Mesothelial cell of epicardium (in vitro differentiated cells): ENCODE data around the gene UPK1B. TPM values are rescaled to one million over a fixed set of nuclear protein-coding genes. Genes with fewer than 3 reads are reported as not detected.
"Not testable (repeated sequence)": the region's sequence is repeated elsewhere in the genome, so short reads cannot be mapped to it uniquely, and the experiment has no call there.

Source experiments
- DNase-seq, 2 experiments: peaks; one replicate each; pipeline ENCODE4 v3.0.0; 2021; ENCODE audit warnings: low spot score in 2 of 2; ENCODE audit not compliant: unreplicated experiment in 2 of 2
- H3K27ac Mint-ChIP-seq: 2 replicates; pipeline ENCODE4 v1.8.0; 2021; ENCODE audit warnings: mixed read lengths
- H3K27me3 Mint-ChIP-seq: 2 replicates; pipeline ENCODE4 v1.8.0; 2021; ENCODE audit warnings: low read depth, mixed read lengths
- H3K36me3 Mint-ChIP-seq: 2 replicates; pipeline ENCODE4 v1.8.0; 2021; ENCODE audit warnings: mixed read lengths
- H3K4me1 Mint-ChIP-seq: 2 replicates; pipeline ENCODE4 v1.8.0; 2021; ENCODE audit warnings: mixed read lengths
- H3K4me3 Mint-ChIP-seq: 2 replicates; pipeline ENCODE4 v1.8.0; 2021; ENCODE audit warnings: mild to moderate bottlenecking, moderate library complexity, mixed read lengths
- H3K9me3 Mint-ChIP-seq: 2 replicates; pipeline ENCODE4 v1.8.0; 2021; ENCODE audit warnings: mixed read lengths
- CTCF ChIP-seq: fragments of 200-600 bp; sonication (generic); IDR thresholded peaks from one replicate; pipeline ENCODE4 v1.5.0; 2021; ENCODE audit warnings: antibody characterized with exemption; ENCODE audit not compliant: unreplicated experiment
- total RNA-seq: library from RNA; stranded (reverse); gene quantifications from 3 replicates; pipeline ENCODE4 v1.2.1, GENCODE V29; 2021

The UPK1B gene
- total RNA-seq, 1 donor from 2014 or later, result 0.47 TPM

- Mint-ChIP-seq H3K36me3 (peaks cover 8% of the 10 kb centered on the region), H3K27ac (peak within 1 kb of the TSS; percentile 87), H3K4me1 (peaks cover 18% of the 10 kb centered on the region), H3K9me3 (no peaks in the 10 kb centered on the region), H3K27me3 (no peaks in the 10 kb centered on the region), H3K4me3 (peak within 1 kb of the TSS; percentile 72)
- DNase-seq, result peak; percentile 65 to 83
- no peak for TF ChIP-seq CTCF
These were observed 67.4 kb downstream of the UPK1B start, which contains the start of gene B4GALT4 for GRCh38 chr3:119240591-119241434. TSS of gene B4GALT4 (minus strand) at chr3:119240878. CDS start at chr3:119230099, 10,779 bp downstream.

- DNase-seq, H3K27ac Mint-ChIP-seq, H3K9me3 Mint-ChIP-seq, H3K4me3 Mint-ChIP-seq, H3K27me3 Mint-ChIP-seq, H3K36me3 Mint-ChIP-seq: not testable (repeated sequence)
- H3K4me1 Mint-ChIP-seq, result peaks cover 16% of the 10 kb centered on the region
These were observed 69.1 kb downstream of the UPK1B start for GRCh38 chr3:119242387-119243057.

DNA sequence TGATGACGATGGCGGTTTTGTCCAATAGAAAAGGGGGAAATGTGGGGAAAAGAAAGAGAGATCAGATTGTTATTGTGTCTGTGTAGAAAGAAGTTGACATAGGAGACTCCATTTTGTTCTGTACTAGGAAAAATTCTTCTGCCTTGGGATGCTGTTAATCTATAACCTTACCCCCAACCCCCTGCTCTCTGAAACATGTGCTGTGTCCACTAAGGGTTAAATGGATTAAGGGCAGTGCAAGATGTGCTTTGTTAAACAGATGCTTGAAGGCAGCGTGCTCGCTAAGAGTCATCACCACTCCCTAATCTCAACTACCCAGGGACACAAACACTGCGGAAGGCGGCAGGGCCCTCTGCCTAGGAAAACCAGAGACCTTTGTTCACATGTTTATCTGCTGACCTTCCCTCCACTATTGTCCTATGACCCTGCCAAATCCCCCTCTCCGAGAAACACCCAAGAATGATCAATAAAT, 69.7 kb downstream of the UPK1B start:
- H3K27me3 Mint-ChIP-seq, H3K36me3 Mint-ChIP-seq, DNase-seq, H3K4me3 Mint-ChIP-seq, H3K27ac Mint-ChIP-seq: not testable (repeated sequence)
- H3K9me3 Mint-ChIP-seq, result peaks cover 10% of the 10 kb centered on the region
- H3K4me1 Mint-ChIP-seq, result peaks cover 16% of the 10 kb centered on the region

DNA sequence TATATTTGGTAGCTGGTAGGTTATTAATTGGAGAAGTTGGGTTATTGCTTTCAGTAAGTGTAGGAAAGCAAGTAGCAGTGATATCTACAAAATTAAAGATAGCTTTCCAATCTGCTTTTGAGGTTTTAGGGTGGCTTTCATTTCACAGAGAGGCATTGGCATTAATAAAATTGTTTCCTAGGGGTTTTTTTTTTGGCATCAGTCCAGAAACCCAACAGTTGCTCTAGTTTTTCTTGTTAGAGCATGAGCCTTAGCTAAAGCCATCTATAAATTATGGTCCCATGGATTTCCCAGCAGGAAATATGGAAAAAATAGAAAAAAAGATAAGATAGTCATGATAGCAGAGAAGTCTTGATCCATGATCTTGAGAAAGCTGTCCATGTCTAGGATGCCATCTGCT, 70.3 kb downstream of the UPK1B start:
- no peaks in the 10 kb centered on the region for H3K27me3 Mint-ChIP-seq
- no peak for DNase-seq
- H3K27ac Mint-ChIP-seq, result no peak overlapping the region
- no peak for TF ChIP-seq CTCF
- H3K4me1 Mint-ChIP-seq, result peaks cover 16% of the 10 kb centered on the region
- no peak overlapping the region for H3K4me3 Mint-ChIP-seq
- H3K9me3 Mint-ChIP-seq, result peaks cover 13% of the 10 kb centered on the region
- peaks cover 4% of the 10 kb centered on the region for H3K36me3 Mint-ChIP-seq

DNA sequence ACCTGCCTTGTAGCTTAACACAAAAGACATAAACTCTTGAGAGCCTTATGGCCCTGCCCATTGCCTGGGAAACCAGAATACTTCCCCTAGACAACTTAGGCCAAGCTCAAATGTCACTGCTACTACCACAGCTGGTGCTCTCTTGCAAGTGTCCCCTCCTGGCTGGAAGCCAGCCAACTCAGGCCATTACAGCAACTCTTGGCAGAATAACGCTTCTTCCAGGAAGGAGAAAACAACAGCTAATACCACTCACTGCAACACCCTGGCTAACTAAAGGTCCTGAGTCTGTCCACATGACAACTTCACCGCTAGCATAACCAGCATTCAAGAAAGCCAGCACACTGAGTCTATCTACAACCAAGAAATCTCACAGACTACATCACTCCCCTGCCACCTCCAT, 72.4 kb downstream of the UPK1B start:
- Mint-ChIP-seq H3K27me3 (no peaks in the 10 kb centered on the region), H3K4me3 (no peak overlapping the region), H3K27ac (no peak overlapping the region), H3K4me1 (peaks cover 9% of the 10 kb centered on the region), H3K36me3 (peaks cover 7% of the 10 kb centered on the region), H3K9me3 (peaks cover 33% of the 10 kb centered on the region)
- no peak for TF ChIP-seq CTCF
- DNase-seq, result no peak

Other genes starting within 250 kb of the UPK1B start
- gene IGSF11, start 138.8 kb upstream of the UPK1B start, total RNA-seq, result 1.2 to 2.0 TPM (median 1.8 TPM) in 3 replicates
- gene TEX55, start 27.4 kb upstream of the UPK1B start, total RNA-seq, result not detected in 3 replicates
- gene B4GALT4, start 67.3 kb downstream of the UPK1B start, total RNA-seq, result 20.2 to 24.2 TPM (median 23.1 TPM) in 3 replicates
- gene ARHGAP31, start 120.8 kb downstream of the UPK1B start, total RNA-seq, result 9.1 to 9.7 TPM (median 9.2 TPM) in 3 replicates